HCT116 (cell line): ENCODE measurements around the gene CERS4. TPM values are rescaled to one million over a fixed set of nuclear protein-coding genes. Genes with fewer than 3 reads are reported as not detected.

ENCODE experiments used
- ATAC-seq: fragments of 200-7000 bp; cut with Tn5 transposase; 2 replicates; pipeline ENCODE4 v1.9.1; 2020; ENCODE audit warnings: mild to moderate bottlenecking, moderate library complexity
- BruUV-seq: library from RNA; stranded (reverse); fragments of 400-500 nt; replicated peaks from 2 replicates; lab custom pipeline; 2021; lab: Mats Ljungman, UMichigan
- CTCF ChIA-PET: fragments of 300-600 bp; sonication (Branson Sonifier 250); formaldehyde crosslinking; loops from one replicate; lab custom pipeline; 2021; ENCODE audit warnings: antibody characterized with exemption; lab: Charles Lee
- POLR2A ChIA-PET: fragments of 300-600, 350-600 bp; sonication (Branson Sonifier 250); formaldehyde crosslinking; loops from one replicate; lab custom pipeline; 2021; ENCODE audit warnings: antibody characterized with exemption; lab: Charles Lee
- RAD21 ChIA-PET, 2 experiments: fragments of 300-600 bp; sonication (Branson Sonifier 250); formaldehyde crosslinking; loops; one replicate each; lab custom pipeline; 2023; ENCODE audit warnings: low total read pairs in 2 of 2; ENCODE audit not compliant: uncharacterized antibody in 2 of 2, unreplicated experiment in 2 of 2, low non-redundant PET in 1 of 2; lab: Charles Lee
- DNase-seq: peaks from one replicate; pipeline ENCODE4 v3.0.0-alpha.2; 2010; ENCODE audit warnings: low read depth, low spot score
- H2AFZ ChIP-seq: fragments of 200-600 bp; shearing (Covaris generic), sonication (generic); 2 replicates; pipeline ENCODE4 v1.6.1; 2017; ENCODE audit warnings: low read depth, mixed run types, mixed read lengths, antibody characterized with exemption, low read length; ENCODE audit not compliant: poor library complexity, severe bottlenecking
- H3K27ac ChIP-seq: 2 replicates; pipeline ENCODE4 v1.5.1; 2012; ENCODE audit warnings: low read depth, low read length
- H3K27me3 ChIP-seq: fragments of 200-600 bp; sonication (generic); 2 replicates; pipeline ENCODE4 v1.6.1; 2016; ENCODE audit warnings: mixed run types, low read length, mixed read lengths; ENCODE audit not compliant: insufficient read depth
- H3K36me3 ChIP-seq, 2 experiments: fragments of 200-500 bp in 1 of 2; fragments of 200-600 bp in 1 of 2; sonication (Bioruptor generic) in 1 of 2; sonication (generic) in 1 of 2; 2 replicates each; pipeline versions ENCODE4 v1.5.1 to v1.6.1; 2014 to 2016; ENCODE audit warnings: low read length in 2 of 2, inconsistent platforms in 1 of 2, mixed read lengths in 1 of 2, mixed run types in 1 of 2; ENCODE audit not compliant: insufficient read depth in 2 of 2, control insufficient read depth in 1 of 2
- H3K4me1 ChIP-seq, 2 experiments: fragments of 200-600 bp in 1 of 2; sonication (generic) in 1 of 2; 2 replicates each; pipeline versions ENCODE4 v1.5.1 to v1.6.1; 2012 to 2017; ENCODE audit warnings: low read length in 2 of 2, inconsistent platforms in 1 of 2, mild to moderate bottlenecking in 1 of 2, mixed read lengths in 1 of 2, mixed run types in 1 of 2, moderate library complexity in 1 of 2; ENCODE audit not compliant: insufficient read depth in 2 of 2, control insufficient read depth in 1 of 2
- H3K4me2 ChIP-seq: fragments of 200-600 bp; sonication (generic); 2 replicates; pipeline ENCODE4 v1.6.1; 2017; ENCODE audit warnings: mixed run types, low read length, mixed read lengths
- H3K4me3 ChIP-seq, 2 experiments: fragments of 200-600 bp in 1 of 2; sonication (generic) in 1 of 2; replicated peaks in 1 of 2; 2 replicates each; pipeline ENCODE4 v1.5.1; 2011 to 2016; ENCODE audit warnings: low read length in 2 of 2, control low read depth in 1 of 2, low read depth in 1 of 2, mild to moderate bottlenecking in 1 of 2, mixed read lengths in 1 of 2, mixed run types in 1 of 2
- H3K79me2 ChIP-seq: fragments of 200-600 bp; sonication (generic); 2 replicates; pipeline ENCODE4 v1.6.1; 2017; ENCODE audit warnings: mild to moderate bottlenecking, mixed run types, low read length, moderate library complexity, mixed read lengths; ENCODE audit not compliant: insufficient read depth
- H3K9ac ChIP-seq: fragments of 200-600 bp; sonication (generic); 2 replicates; pipeline ENCODE4 v1.6.1; 2016; ENCODE audit warnings: low read length, mixed read lengths
- H3K9me2 ChIP-seq: fragments of 200-600 bp; sonication (generic), shearing (Covaris generic); 2 replicates; pipeline ENCODE4 v1.6.1; 2017; ENCODE audit warnings: mixed run types, mild to moderate bottlenecking, moderate library complexity; ENCODE audit not compliant: insufficient read depth
- H3K9me3 ChIP-seq, 2 experiments: fragments of 200-500 bp in 1 of 2; fragments of 200-600 bp in 1 of 2; sonication (Bioruptor generic) in 1 of 2; sonication (generic) in 1 of 2; 2 replicates each; pipeline ENCODE4 v1.6.1; 2014 to 2017; ENCODE audit warnings: low read length in 2 of 2, mixed read lengths in 2 of 2, inconsistent platforms in 1 of 2, low read depth in 1 of 2, mild to moderate bottlenecking in 1 of 2, mixed run types in 1 of 2, moderate library complexity in 1 of 2; ENCODE audit not compliant: control insufficient read depth in 1 of 2, insufficient read depth in 1 of 2
- H4K20me1 ChIP-seq: fragments of 200-600 bp; sonication (generic), shearing (Covaris generic); 2 replicates; pipeline ENCODE4 v1.6.1; 2017; ENCODE audit warnings: mixed run types, mild to moderate bottlenecking, moderate library complexity; ENCODE audit not compliant: insufficient read depth
- ATF3 ChIP-seq: IDR thresholded peaks from 2 replicates; pipeline ENCODE4 v1.6.1; 2012
- CBX3 ChIP-seq: IDR thresholded peaks from 2 replicates; pipeline ENCODE4 v1.6.1; 2012; ENCODE audit warnings: low read depth
- CEBPB ChIP-seq: IDR thresholded peaks from 2 replicates; pipeline ENCODE4 v1.6.1; 2012; ENCODE audit warnings: low read depth
- CTCF ChIP-seq, 3 experiments: fragments of 200-600 bp in 1 of 3; sonication (generic) in 1 of 3; IDR thresholded peaks in 2 of 3; conservative IDR thresholded peaks in 1 of 3; 2 replicates each; pipeline ENCODE4 v1.5.1; 2012 to 2017; ENCODE audit warnings: low read depth in 2 of 3, low read length in 2 of 3, antibody characterized with exemption in 1 of 3, borderline replicate concordance in 1 of 3, control low read depth in 1 of 3, mild to moderate bottlenecking in 1 of 3, mixed read lengths in 1 of 3, mixed run types in 1 of 3, moderate library complexity in 1 of 3; ENCODE audit not compliant: insufficient read depth in 1 of 3
- EGR1 ChIP-seq: IDR thresholded peaks from 2 replicates; pipeline ENCODE4 v1.6.1; 2012; ENCODE audit warnings: low read depth
- ELF1 ChIP-seq: IDR thresholded peaks from 2 replicates; pipeline ENCODE4 v1.6.1; 2012; ENCODE audit warnings: low read depth, borderline replicate concordance
- EZH2 ChIP-seq: fragments of 200-600 bp; sonication (generic); IDR thresholded peaks from 2 replicates; pipeline ENCODE4 v1.6.1; 2017; ENCODE audit warnings: antibody characterized with exemption, mixed run types
- EZH2phosphoT487 ChIP-seq: fragments of 200-600 bp; IDR thresholded peaks from 2 replicates; pipeline ENCODE4 v1.6.1; 2018; ENCODE audit warnings: antibody characterized with exemption, borderline replicate concordance
- FOSL1 ChIP-seq: IDR thresholded peaks from 2 replicates; pipeline ENCODE4 v1.6.1; 2012; ENCODE audit warnings: low read depth
- JUND ChIP-seq: IDR thresholded peaks from 2 replicates; pipeline ENCODE4 v1.6.1; 2012
- MAX ChIP-seq: IDR thresholded peaks from 2 replicates; pipeline ENCODE4 v1.6.1; 2012
- POLR2A ChIP-seq: IDR thresholded peaks from 2 replicates; pipeline ENCODE4 v1.7.0; 2011; ENCODE audit warnings: borderline replicate concordance; ENCODE audit not compliant: insufficient read depth, insufficient read length; ENCODE audit errors: extremely low read depth
- POLR2AphosphoS5 ChIP-seq: IDR thresholded peaks from 2 replicates; pipeline ENCODE4 v1.6.1; 2011; ENCODE audit warnings: mild to moderate bottlenecking, low read depth, low read length, moderate library complexity
- RAD21 ChIP-seq: IDR thresholded peaks from 2 replicates; pipeline ENCODE4 v1.6.1; 2012; ENCODE audit warnings: low read depth, mild to moderate bottlenecking
- REST ChIP-seq: IDR thresholded peaks from 2 replicates; pipeline ENCODE4 v1.6.1; 2012; ENCODE audit warnings: low read depth
- SIN3A ChIP-seq: IDR thresholded peaks from 2 replicates; pipeline ENCODE4 v1.6.1; 2012; ENCODE audit warnings: low read depth
- SP1 ChIP-seq: IDR thresholded peaks from 2 replicates; pipeline ENCODE4 v1.6.1; 2012; ENCODE audit warnings: low read depth
- TCF7L2 ChIP-seq: IDR thresholded peaks from 2 replicates; pipeline ENCODE4 v1.7.0; 2011; ENCODE audit warnings: borderline replicate concordance, inconsistent platforms; ENCODE audit not compliant: insufficient read depth, insufficient read length; ENCODE audit errors: extremely low read depth
- ZBTB33 ChIP-seq: IDR thresholded peaks from 2 replicates; pipeline ENCODE4 v1.6.1; 2011; ENCODE audit warnings: mild to moderate bottlenecking, low read length, moderate library complexity; ENCODE audit not compliant: insufficient replicate concordance; ENCODE audit errors: extremely low read depth
- ZFX ChIP-seq: fragments of 450-650 bp; IDR thresholded peaks from 2 replicates; pipeline ENCODE4 v1.6.1; 2017
- intact Hi-C: fragments of 100-400 bp; cut with micrococcal nuclease; formaldehyde crosslinking; loops from 2 replicates; pipeline ENCODE4 v1.10.0; 2022
- total RNA-seq: library from RNA; stranded (reverse); gene quantifications from one replicate; pipeline ENCODE4 v1.2.1, GENCODE V29; 2021; ENCODE audit not compliant: unreplicated experiment

Gene CERS4
- total RNA-seq, 1 experiment from 2014 or later = 26.0 TPM

- Histone ChIP-seq H3K27ac (no peak overlapping the region), H3K27me3 (no peaks in the 10 kb centered on the region), H3K36me3 (no peaks in the 10 kb centered on the region), H3K9ac (no peak overlapping the region), H3K9me2 (no peaks in the 10 kb centered on the region), H3K4me2 (no peak overlapping the region), H4K20me1 (no peaks in the 10 kb centered on the region), H3K4me1 (peaks cover 11 to 28% of the 10 kb centered on the region in 2 experiments), H3K4me3 (no peak overlapping the region), H2AFZ (no peak overlapping the region), H3K9me3 (no peaks in the 10 kb centered on the region), H3K79me2 (no peaks in the 10 kb centered on the region)
- ATAC-seq = no peak
- no peak for DNase-seq
- CTCF ChIA-PET = interaction anchor here (0.7 kb wide), 1 partner anchor 435 kb away, joined by 3 read pairs; no protein-coding TSS in a partner anchor
- no peak for TF ChIP-seq ELF1
- no peak for TF ChIP-seq JUND
- no peak for TF ChIP-seq REST
- TF ChIP-seq EGR1 = no peak
- no peak for TF ChIP-seq ZFX
- TF ChIP-seq EZH2phosphoT487 = no peak
- no peak for TF ChIP-seq POLR2AphosphoS5
- TF ChIP-seq TCF7L2 = no peak
- no peak for TF ChIP-seq MAX
- no peak for TF ChIP-seq ATF3
- no peak for TF ChIP-seq SIN3A
- no peak for TF ChIP-seq SP1
- TF ChIP-seq POLR2A = no peak
- no peak for TF ChIP-seq FOSL1
- no peak for TF ChIP-seq RAD21
- TF ChIP-seq EZH2 = no peak
- TF ChIP-seq CTCF (IDR thresholded peaks at IDR 0.05 in 2 of 3, conservative IDR thresholded peaks at IDR 0.05 in 1 of 3; ENCODE audit: borderline replicate concordance in 1 of 3, insufficient read depth in 1 of 3, low read depth in 2 of 3, low read length in 2 of 3) = no peak
- TF ChIP-seq CEBPB = no peak
- TF ChIP-seq CBX3 = no peak
- no peak for TF ChIP-seq ZBTB33
- POLR2A ChIA-PET = no interaction called here
- intact Hi-C loops = loop anchor here (10.0 kb wide), 1 partner anchor 315 kb away; the partner anchor contains the start of gene MYO1F
- RAD21 ChIA-PET = no interaction called here
- no TSS peak for BruUV-seq
Measured at GRCh38 chr19:8259922-8260247, 50.7 kb downstream of the CERS4 start.
